ENCODE results near the gene B4GALT2.

Gene B4GALT2

DNA sequence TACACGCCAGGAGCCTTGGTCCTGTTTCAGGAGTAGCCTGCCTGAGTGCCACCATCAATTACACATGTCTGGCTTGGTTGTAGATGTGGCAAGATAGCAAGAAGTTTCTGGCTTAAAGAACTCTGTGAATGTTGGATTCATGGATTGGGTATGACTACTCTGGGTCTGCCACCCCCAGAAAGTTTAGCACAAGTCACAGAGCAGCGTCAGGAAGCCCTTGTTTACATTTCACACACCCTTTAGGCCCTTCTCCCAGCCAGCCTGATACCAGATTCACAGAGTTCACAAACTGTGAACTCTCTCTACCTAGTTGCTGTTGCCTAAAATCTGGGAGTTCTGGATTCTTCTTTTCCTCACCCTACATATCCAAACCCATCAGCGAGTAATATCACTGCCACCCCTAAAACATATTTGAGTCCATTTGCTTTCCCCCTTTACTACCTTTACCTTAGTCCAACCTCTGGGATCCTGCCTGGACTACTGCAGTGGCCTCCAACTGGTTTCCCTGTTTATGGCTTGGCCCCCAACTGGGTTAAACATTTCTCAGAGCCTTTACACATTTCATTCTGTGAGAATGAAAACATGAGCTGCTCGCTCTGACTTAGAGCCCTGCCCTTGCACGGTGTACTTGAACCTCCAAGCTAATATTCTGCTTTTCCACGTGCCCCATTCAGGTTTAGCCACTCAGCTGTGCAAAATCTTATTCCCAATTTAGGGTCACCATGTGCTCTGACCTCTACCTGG is 8.3 kb downstream of the B4GALT2 start:
- no peak for DNase-seq

DNA sequence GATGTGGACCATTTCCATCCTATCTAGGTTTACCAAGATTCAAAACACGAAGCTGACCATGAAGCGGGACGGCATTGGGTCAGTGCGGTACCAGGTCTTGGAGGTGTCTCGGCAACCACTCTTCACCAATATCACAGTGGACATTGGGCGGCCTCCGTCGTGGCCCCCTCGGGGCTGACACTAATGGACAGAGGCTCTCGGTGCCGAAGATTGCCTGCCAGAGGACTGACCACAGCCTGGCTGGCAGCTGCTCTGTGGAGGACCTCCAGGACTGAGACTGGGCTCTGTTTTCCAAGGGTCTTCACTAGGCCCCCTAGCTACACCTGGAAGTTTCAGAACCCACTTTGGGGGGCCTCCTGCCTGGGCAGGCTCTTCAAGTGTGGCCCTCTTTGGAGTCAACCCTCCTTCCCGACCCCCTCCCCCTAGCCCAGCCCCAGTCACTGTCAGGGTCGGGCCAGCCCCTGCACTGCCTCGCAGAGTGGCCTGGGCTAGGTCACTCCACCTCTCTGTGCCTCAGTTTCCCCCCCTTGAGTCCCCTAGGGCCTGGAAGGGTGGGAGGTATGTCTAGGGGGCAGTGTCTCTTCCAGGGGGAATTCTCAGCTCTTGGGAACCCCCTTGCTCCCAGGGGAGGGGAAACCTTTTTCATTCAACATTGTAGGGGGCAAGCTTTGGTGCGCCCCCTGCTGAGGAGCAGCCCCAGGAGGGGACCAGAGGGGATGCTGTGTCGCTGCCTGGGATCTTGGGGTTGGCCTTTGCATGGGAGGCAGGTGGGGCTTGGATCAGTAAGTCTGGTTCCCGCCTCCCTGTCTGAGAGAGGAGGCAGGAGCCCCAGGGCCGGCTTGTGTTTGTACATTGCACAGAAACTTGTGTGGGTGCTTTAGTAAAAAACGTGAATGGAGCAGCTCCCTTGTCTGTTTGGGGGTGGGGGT is 11.5 kb downstream of the B4GALT2 start:
- DNase-seq, result no peak

DNA sequence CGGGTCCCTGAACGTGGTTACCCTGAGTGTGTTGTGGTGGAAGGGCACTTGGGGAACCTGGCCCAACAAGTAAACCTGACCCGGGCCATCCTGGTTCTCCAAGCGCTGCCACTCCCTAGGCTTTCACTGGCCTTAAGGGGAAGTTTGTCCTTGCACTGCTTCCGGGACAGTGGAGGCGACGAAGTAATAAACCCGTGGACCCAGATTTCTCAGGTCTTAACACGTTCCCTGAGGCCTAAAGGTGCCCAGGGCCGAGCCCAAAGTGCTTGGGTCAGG is 12.1 kb downstream of the B4GALT2 start:
- DNase-seq, result no peak

DNA sequence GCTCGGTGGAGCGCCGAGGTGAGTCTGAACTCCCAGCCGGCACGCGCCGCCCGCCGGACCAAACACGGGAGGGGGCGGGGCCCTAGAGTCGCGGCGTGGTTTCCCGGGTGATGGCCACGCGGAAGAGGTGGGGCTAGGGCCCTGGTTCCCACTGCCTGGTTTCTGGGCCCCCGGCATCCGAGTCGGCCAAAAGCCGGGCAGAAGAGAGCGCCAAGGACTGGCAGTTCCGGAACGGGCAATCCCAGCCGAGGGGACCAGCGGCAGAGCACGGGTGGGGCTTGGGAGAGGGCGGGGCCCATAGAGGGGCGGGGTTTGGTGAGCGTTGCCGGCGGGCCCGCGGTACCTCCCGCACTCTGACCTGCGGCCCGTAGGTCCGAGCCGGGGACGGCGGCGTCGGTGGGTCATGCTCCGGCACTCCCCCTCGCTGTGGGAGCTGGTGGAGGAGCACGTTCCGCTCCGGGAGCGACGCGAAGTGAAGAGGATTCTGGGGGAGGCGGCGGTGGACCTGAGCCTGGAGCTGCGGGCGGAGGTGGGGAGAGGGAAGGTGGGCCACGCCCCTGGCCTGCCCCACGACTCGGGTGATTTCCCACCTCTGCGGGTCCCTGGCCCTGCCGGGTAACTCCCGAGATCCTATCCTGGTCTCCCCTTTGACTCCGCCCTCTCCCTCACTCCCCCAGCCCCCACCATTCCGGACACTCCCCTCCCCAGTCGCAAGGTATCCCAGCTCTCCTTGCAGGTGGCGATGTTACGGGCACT is 12.6 kb downstream of the B4GALT2 start, which contains the start of gene CCDC24:
TSS of gene CCDC24 (plus strand) at position 124 of the 756 bp plus-strand sequence. CDS start at position 404, 280 bp downstream.
- peak; percentile 80 for DNase-seq

DNA sequence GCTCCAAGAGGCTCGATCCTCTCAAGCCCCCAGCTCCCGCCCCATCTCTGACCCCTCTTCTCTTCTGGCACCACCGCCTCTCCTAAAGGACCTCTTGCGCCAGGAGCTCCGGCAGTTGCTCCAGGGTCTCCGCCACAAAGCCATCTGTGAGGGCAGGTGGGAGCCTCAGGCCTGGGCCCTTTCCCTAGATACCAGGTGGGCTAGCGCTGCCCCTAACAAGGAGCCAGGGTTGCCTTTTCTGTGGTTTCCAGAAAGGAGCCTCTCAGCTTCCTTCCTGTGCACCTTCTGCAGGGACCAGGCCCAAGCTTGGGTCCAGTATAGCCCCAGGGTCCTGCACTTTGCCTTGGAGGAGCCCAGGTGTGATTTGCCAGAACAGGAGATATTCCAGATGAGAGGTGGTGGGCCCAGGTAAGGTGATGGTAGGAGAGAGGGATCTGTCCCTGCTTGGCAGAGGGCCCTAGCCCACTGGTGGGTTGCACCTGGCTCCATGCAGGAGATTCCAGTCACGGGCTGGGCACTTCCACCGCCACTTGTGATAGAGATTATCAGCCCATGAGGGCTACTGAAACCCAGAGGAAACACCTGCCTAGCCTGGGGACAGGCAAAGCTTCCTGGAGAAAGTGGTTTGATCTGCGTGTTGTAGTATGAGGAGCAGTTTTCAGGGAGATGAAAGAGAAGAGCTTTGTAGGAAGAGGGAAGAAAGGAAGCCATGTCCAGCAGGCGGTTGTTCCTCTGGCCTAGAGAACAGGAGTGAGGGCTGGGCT is 13.4 kb downstream of the B4GALT2 start:
- no peak for DNase-seq

DNA sequence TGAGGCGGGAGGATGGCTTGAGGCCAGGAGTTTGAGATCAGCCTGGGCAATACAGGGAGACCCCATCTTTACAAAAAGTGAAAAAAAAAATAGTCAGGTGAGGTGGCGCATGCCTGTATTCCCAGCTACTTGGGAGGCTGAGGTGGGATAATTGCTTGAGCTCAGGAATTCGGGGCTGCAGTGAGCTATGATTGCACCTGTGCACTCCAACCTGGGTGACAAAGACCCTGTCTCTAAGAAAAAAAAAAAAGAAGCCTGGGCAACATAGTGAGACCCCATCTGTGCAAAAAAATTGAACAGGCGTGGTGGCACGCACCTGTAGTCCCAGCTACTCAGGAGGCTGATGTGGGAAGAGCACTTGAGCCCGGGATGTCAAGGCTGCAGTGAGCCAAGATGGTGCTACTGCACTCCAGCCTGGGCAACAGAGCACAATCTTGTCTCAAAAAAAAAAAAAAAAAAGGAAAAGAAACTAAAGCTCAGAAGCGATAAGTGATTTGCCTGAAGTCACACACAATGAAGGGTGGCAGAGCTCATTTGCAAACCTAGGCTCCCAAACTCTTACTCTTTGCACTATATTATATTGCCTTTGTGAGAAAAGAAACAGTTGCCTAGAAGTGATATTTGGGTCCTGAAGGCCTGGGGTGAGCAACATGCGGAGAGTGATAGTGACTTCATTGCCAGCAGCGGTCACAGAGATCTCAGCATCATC is 14.3 kb downstream of the B4GALT2 start:
- no peak for DNase-seq

DNA sequence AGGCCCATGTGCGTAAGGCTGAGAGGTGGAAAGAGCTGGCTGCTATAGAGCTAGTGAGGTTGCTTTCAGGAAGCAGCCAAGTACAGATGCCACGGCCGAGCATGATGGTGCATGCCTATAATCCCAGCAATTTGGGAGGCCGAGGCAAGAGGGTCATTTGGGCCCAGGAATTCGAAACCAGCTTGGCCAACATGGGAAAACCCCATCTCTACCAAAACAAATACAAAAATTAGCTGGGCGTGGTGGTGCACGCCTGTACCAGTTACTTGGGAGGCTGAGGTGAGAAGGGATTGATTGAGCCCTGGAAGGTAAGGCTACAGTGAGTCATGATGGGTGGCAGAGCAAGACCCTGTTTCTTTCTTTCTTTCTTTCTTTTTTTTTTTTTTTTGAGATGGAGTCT is 15.1 kb downstream of the B4GALT2 start:
- DNase-seq, result no peak

DNA sequence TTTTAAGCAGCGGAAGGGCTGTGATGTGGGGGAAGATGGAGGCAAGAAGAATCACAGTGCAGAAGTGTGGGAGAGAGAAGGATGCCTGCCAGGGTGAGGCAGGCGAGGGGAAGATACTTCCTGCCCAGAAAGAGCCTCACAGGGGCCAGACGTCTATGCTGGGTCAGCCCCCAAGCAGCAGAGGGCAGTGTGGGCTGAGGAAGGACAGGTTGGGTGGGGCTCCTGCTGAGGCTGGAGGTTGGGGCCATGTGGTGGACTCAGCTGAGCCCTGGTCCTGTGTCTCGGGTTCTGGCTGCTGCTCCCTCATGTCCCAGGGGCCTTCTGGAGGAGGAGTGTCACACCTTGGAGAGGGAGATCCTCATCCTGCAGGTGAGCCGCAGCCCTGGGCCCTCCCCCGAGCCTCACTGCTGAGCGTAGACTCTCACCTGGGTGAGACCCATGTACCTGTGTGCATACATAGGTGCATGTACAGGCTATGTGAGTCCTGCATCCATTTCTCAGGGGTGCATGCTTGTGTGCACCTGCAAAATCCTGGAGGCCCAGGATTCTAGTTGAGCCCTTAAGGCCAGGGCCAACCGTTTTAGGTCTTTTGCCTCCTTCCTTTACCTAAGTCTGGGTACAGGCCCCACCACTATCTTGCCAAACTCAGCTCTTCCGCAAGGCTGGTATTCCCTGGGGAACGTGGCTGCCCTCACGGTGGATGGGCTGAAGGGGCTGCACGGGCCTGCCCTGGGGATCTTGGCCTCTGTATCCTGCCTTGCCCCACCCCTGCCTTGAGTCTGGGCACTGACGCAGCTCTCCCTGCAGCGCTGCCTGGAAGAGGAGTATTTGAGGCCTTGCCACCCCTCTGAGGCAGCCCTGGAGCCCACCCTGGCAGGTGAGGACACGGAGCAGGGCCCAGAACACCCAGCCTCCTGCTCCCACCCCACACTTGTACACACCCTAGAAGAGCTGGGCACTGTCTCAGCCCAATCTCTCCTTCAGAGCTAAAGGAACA is 16.1 kb downstream of the B4GALT2 start:
- peak; percentile 71 for DNase-seq

DNA sequence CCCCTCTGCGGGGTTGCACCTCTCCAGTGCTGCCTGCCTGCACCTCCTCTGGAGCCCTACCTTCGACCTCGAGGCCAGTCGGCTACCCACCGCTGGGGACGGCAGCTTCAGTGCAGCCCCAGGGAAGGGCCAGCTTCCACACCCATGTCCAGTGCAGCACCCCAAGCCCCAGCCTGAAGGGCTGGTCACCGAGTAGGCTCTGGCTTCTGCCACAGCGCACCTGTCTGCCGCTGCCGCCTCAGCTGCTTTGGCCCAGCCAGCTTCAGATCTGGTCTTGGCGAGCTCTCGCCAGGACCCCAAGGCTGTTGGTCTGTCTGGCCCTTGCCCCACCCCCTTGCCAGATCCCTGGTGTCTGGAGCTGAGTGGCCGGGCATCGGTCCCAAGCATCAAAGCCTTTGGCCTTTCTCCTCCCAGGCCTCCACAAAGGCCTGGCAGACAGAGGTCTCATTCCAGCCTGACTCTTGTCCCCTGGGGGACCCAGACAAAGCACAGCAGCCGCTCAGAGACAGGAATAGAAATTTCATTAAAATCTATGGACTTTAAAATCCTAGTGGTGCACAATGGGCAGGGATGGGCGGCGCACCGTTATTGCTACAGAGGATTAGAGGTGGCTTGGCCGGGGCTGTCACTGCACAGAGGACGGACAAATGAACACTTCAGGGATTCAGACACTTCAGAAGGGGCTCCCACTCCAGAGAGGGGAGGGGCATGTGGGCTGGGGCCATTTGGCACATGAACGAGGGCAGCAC is 17.1 kb downstream of the B4GALT2 start:
- DNase-seq, result no peak

DNA sequence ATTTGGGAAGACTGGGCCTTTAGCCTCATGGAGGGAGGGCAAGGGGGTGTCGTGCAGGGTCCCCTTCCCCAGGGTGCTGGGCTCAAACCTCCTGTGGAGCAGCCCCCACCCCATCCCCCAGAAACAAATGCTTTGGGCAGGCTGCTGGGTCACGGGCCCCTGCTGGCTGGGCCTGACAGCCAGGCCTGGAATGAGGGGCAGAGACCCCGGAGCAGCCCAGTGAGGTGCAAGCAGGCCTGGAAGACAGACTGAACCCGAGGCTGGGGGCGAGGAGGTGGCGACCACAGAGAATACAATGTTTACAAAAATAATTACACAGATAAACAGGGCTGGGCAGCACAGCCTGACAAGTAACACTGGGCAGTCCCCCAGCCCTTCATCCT is 17.7 kb downstream of the B4GALT2 start:
- DNase-seq, result no peak

DNA sequence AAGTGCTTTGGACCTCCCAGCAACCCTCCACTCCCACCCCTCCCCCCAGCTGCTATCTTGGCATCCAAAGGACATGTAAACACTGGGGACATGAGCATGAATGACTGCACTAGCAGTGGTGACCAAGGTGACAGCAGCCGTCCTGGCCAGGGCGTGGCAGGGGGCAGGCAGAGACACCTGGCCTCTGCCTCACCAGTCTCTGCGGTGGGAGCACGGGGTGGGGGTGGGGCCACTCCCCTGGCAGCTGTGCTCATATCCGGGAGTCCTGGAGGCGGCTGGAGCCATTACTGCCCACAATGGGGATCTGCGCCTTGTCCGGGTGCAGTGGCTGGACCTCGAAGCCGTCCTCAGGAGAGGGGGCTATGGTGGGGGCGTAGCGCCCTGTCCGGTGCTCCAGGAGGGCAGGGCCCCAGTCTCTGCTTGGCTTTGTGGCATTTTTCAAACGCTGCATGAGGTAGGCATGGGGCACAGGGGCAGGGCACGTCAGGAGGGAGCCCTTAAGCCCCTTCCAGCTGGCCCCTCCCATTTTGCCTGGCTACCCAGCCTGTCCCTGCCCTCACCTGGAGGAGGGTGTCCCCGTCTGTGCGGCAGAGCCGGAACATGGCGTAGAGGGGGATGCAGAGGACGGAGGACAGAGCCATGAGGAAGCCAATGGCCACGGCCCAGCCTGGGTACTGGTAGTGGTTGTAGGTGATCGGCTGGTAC is 18.4 kb downstream of the B4GALT2 start:
- no peak for DNase-seq

DNA sequence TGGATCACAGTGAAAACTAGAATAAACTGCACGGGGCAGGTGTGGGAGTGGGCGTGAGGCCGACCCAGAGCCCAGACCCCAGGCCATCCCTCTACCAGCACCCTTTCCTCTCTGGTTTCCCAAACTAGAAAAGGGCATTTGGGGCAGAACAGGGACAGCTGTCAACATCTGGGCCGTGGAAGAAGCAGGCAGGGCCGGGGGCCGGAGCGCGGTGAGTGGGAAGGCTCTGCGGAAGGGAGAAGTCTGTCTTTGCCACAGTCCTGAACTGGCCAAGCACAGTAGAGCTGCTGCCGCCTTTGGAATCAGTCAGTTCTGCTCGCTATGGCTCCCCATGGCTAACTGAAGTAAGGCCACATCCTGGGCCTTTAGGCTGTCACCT is 19.0 kb downstream of the B4GALT2 start:
- no peak for DNase-seq

DNA sequence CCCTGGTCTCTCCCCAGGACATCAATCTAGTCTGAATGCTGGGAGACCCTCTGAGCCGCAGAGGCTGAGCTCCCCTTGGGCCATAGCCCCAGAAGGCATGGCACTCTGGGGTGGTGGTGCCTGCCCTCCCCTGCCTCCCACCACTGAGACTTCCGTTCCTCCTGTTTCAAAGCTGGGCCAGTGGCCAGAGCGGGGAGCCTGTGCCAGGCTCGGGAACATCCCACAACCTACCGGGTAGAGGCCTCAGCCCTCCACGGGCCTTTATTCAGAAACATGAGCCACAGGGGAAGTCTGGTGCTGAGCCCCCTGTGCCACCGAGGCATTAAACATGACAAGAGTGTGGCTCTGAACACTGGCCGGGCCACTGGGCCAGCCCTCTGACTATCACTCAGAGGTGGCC is 20.4 kb downstream of the B4GALT2 start:
- DNase-seq, result no peak

DNA sequence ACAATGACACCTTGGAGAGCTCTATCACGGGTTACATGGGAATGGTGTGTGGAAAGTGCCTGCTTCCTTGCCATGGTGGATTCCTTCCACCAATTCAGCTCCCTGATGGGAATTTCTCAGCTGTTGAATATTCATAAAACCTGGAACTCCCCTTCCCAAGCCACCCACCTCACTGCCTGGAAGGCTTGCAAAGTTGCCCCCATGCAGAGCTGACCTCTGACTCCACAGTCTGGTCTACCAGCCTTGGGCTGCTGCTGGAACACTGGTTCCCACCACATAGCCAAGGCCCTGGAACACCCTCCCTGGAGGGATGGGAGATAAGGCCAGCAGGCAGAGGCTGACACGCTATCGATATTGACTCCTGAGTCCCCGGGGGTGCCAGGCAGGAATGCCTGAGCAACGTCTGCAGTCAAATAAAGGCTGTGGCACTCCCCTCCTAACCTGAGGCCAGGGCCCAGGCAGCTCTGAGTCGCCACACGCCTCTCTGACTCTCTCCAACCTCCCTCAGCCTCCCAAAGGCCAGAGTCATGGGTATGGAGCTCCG is 21.2 kb downstream of the B4GALT2 start:
- DNase-seq, result no peak

DNA sequence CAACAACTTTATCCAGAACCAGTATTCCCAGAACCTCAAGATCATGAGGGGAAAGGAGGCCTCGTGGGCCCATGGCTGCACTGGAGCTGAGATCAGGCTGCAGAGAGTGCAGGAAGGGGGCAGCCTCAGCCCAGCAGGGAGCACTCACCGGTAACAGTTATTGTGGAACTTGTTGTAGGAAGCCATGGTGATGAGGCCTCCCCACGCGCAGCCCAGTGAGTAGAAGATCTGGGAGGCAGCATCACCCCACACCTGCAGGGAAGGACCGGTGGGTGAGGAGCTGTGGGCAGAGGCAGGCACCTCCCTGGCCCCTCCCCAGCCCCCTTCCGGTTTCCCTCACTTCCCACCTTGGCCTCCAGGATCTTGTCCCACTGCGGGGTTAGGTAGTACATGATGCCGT is 23.2 kb downstream of the B4GALT2 start:
- no peak for DNase-seq

DNA sequence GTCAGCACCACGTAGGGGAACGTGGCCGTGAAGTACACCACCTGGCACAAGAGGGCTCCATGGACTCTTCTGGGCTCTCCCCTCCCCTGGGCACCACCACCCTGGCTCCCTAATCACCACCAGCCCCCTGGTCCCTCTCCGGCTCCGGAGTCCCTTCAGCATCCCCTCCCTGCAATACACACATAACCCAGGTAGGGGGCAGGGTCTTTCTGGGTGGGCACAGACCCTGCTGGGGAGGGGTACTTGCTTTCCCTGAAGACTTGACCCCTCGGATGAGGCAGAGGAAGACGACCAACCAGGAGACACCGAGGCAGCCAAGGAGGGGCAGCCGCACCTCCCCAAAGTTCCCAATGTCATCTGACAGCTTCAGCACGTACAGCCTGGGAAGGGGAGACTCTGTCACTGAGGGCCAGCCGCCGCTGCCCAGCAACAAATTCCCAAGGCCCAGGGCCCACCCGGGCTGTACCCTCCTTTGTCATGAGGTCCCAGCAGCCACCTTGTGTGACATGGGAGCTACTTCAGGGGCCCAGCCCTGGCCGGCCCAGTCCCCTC is 23.7 kb downstream of the B4GALT2 start:
- DNase-seq, result no peak

DNA sequence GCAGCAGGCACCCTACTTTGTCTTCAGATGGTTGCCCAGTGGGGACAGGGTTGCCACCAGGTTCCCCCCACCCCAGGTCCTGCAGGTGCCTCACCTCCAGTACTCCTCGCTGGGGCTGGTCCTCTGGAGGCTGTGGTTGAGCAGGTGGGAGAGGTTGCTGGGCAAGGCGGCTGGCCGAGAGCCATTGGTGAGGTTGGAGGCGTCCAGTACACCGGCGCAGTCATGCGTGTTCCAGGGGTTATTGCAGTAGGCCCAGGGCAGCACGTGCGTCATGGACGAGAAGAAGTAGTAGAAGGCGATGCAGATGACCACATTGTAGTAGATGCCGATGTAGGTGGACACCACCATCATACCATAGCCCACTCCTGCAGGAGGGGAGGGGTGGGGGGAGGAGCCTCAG is 29.2 kb downstream of the B4GALT2 start:
- no peak for DNase-seq

DNA sequence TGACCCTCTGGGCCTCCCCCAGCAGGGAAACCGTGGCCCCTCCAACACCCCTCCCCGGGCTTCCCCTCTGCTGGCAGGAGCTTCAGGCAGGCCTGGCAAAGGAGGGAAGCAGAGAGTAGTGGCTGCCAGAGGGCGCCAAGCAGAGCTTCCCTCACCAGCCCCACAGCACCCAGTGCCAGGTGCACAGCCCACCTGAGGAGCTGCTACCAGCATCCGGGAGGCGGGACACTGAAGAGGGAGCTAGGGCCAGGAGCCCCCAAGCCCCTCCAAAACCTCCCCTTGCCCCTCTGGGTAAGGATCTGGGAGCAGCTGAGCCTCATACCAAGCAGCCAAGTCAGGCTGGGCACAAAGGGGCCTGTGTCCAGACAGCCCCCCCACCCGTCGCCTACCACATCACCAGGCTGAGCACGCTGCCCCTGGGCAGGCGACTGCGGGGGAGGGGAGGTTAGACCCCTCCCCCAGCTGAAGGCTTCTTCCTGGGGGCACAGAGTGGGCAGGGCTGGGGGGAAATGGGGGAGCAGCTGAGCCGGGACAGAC is 32.0 kb downstream of the B4GALT2 start:
- DNase-seq, result no peak

DNA sequence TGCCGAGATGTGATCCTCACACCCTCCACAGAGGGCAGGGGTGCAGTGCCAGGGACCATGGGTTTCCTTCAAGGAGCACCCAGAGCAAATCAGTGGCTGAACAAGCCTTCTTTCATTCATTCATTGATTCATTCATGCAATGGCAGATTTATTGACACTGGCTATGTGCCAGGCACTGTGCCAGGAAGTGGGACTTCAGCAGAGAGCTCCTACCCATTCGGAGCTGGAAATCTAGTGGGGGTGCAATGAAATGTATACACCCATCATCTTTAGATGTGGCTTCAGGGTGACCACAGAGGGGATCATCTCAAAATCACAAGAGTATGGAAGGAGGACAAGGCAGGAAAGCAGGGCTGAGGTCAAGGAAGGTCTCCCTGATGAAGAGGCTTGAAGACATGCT is 33.4 kb downstream of the B4GALT2 start:
- DNase-seq, result no peak

Measured in 8988T (cell line).